Measurements from ENCODE around the gene PRKACA.

- no peak for TF ChIP-seq YY1 (IDR thresholded peaks at IDR 0.05; ENCODE audit: insufficient read depth, insufficient read length)
- TF ChIP-seq SUZ12 (IDR thresholded peaks at IDR 0.05; ENCODE audit: extremely low read depth, insufficient read depth, insufficient read length), result no peak
Observed at GRCh38 chr19:14161305-14161704, 43.7 kb upstream of the PRKACA start.
